Liver (tissue), 3 donors: ENCODE measurements around the gene KIZ.

Source experiments
- GABPA ChIP-seq, 2 donors: IDR thresholded peaks in 1 of 2; conservative IDR thresholded peaks in 1 of 2; 2 replicates each; pipeline ENCODE4 v1.6.1; 2016; ENCODE audit warnings: antibody characterized with exemption in 2 of 2, mild to moderate bottlenecking in 1 of 2, moderate library complexity in 1 of 2
- MAX ChIP-seq: IDR thresholded peaks from 2 replicates; pipeline ENCODE4 v1.6.1; 2016; ENCODE audit warnings: antibody characterized with exemption
- NR2F2 ChIP-seq: IDR thresholded peaks from 2 replicates; pipeline ENCODE4 v1.6.1; 2016; ENCODE audit warnings: antibody characterized with exemption
- RAD21 ChIP-seq, 2 donors: IDR thresholded peaks; 2 replicates each; pipeline ENCODE4 v1.6.1; 2016; ENCODE audit warnings: antibody characterized with exemption in 2 of 2, mild to moderate bottlenecking in 2 of 2
- RXRA ChIP-seq, 2 donors: IDR thresholded peaks; 2 replicates each; pipeline ENCODE4 v1.6.1; 2017 to 2018; ENCODE audit warnings: antibody characterized with exemption in 2 of 2, mild to moderate bottlenecking in 1 of 2
- SP1 ChIP-seq: IDR thresholded peaks from 2 replicates; pipeline ENCODE4 v1.6.1; 2018; ENCODE audit warnings: antibody characterized with exemption, mild to moderate bottlenecking
- TAF1 ChIP-seq: conservative IDR thresholded peaks from 2 replicates; pipeline ENCODE4 v1.6.1; 2016; ENCODE audit warnings: antibody characterized with exemption, mild to moderate bottlenecking
- YY1 ChIP-seq: IDR thresholded peaks from 2 replicates; pipeline ENCODE4 v1.6.1; 2016; ENCODE audit warnings: antibody characterized with exemption, mild to moderate bottlenecking
- TF ChIP-seq, protein P1 (sequence below): fragments of 150-350 bp; IDR thresholded peaks from 2 replicates; pipeline ENCODE4 v1.5.1; 2017; ENCODE audit warnings: improper control_type of control experiment, low read depth, low read length; ENCODE audit not compliant: missing input control
- TF ChIP-seq, protein P2 (sequence below): IDR thresholded peaks from 2 replicates; pipeline ENCODE4 v1.6.1; 2016; ENCODE audit warnings: antibody characterized with exemption
- TF ChIP-seq, protein P3 (sequence below): IDR thresholded peaks from 2 replicates; pipeline ENCODE4 v1.6.1; 2016; ENCODE audit warnings: antibody characterized with exemption, mild to moderate bottlenecking
- donor health status: healthy.
- donor health status: healthy.

- TF ChIP-seq TAF1 (no peak), YY1 (no peak), MAX (no peak), SP1 (no peak), GABPA (IDR thresholded peaks at IDR 0.05 in 1 of 2, conservative IDR thresholded peaks at IDR 0.05 in 1 of 2) (no peak), NR2F2 (no peak), RXRA (IDR thresholded peaks at IDR 0.05) (no peak), RAD21 (IDR thresholded peaks at IDR 0.05) (no peak)
- TF ChIP-seq, protein P1, sequence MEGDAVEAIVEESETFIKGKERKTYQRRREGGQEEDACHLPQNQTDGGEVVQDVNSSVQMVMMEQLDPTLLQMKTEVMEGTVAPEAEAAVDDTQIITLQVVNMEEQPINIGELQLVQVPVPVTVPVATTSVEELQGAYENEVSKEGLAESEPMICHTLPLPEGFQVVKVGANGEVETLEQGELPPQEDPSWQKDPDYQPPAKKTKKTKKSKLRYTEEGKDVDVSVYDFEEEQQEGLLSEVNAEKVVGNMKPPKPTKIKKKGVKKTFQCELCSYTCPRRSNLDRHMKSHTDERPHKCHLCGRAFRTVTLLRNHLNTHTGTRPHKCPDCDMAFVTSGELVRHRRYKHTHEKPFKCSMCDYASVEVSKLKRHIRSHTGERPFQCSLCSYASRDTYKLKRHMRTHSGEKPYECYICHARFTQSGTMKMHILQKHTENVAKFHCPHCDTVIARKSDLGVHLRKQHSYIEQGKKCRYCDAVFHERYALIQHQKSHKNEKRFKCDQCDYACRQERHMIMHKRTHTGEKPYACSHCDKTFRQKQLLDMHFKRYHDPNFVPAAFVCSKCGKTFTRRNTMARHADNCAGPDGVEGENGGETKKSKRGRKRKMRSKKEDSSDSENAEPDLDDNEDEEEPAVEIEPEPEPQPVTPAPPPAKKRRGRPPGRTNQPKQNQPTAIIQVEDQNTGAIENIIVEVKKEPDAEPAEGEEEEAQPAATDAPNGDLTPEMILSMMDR, result no peak
- TF ChIP-seq, protein P2, sequence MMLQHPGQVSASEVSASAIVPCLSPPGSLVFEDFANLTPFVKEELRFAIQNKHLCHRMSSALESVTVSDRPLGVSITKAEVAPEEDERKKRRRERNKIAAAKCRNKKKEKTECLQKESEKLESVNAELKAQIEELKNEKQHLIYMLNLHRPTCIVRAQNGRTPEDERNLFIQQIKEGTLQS, result no peak
- TF ChIP-seq, protein P3, sequence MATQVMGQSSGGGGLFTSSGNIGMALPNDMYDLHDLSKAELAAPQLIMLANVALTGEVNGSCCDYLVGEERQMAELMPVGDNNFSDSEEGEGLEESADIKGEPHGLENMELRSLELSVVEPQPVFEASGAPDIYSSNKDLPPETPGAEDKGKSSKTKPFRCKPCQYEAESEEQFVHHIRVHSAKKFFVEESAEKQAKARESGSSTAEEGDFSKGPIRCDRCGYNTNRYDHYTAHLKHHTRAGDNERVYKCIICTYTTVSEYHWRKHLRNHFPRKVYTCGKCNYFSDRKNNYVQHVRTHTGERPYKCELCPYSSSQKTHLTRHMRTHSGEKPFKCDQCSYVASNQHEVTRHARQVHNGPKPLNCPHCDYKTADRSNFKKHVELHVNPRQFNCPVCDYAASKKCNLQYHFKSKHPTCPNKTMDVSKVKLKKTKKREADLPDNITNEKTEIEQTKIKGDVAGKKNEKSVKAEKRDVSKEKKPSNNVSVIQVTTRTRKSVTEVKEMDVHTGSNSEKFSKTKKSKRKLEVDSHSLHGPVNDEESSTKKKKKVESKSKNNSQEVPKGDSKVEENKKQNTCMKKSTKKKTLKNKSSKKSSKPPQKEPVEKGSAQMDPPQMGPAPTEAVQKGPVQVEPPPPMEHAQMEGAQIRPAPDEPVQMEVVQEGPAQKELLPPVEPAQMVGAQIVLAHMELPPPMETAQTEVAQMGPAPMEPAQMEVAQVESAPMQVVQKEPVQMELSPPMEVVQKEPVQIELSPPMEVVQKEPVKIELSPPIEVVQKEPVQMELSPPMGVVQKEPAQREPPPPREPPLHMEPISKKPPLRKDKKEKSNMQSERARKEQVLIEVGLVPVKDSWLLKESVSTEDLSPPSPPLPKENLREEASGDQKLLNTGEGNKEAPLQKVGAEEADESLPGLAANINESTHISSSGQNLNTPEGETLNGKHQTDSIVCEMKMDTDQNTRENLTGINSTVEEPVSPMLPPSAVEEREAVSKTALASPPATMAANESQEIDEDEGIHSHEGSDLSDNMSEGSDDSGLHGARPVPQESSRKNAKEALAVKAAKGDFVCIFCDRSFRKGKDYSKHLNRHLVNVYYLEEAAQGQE, result no peak
Measured at GRCh38 chr20:21161926-21162325, 36.0 kb downstream of the KIZ start.
